Brain microvascular endothelial cell (primary cell): ENCODE data around the gene KCNG1.

ENCODE experiments used
- DNase-seq: peaks from one replicate; pipeline ENCODE4 v3.0.0-alpha.2; 2020
- H3K27ac ChIP-seq: fragments of 250-450 bp; sonication (Bioruptor Pico); 2 replicates; pipeline ENCODE4 v1.5.1; 2020; ENCODE audit warnings: mild to moderate bottlenecking, moderate library complexity
- H3K27me3 ChIP-seq: fragments of 250-450 bp; sonication (Bioruptor Pico); replicated peaks from 2 replicates; pipeline ENCODE4 v1.5.1; 2020; ENCODE audit warnings: mild to moderate bottlenecking
- H3K36me3 ChIP-seq: fragments of 250-450 bp; sonication (Bioruptor Pico); replicated peaks from 2 replicates; pipeline ENCODE4 v1.5.1; 2020; ENCODE audit warnings: mild to moderate bottlenecking
- H3K4me3 ChIP-seq: 2 replicates; pipeline ENCODE4 v1.5.1; 2011; ENCODE audit warnings: low read depth, mild to moderate bottlenecking, control low read depth, low read length, moderate library complexity
- in situ Hi-C: cut with HindIII; loops from 2 replicates; pipeline ENCODE4 v1.10.0; 2017; ENCODE audit warnings: low sequenced_read_pairs, low pct_ligation_motif_present
- TF ChIP-seq, protein P1 (sequence below): IDR thresholded peaks from 2 replicates; pipeline ENCODE4 v1.5.1; 2011; ENCODE audit warnings: low read depth, mild to moderate bottlenecking, moderate library complexity, low read length, control low read depth, inconsistent platforms; ENCODE audit errors: missing control alignments

KCNG1 gene

DNA sequence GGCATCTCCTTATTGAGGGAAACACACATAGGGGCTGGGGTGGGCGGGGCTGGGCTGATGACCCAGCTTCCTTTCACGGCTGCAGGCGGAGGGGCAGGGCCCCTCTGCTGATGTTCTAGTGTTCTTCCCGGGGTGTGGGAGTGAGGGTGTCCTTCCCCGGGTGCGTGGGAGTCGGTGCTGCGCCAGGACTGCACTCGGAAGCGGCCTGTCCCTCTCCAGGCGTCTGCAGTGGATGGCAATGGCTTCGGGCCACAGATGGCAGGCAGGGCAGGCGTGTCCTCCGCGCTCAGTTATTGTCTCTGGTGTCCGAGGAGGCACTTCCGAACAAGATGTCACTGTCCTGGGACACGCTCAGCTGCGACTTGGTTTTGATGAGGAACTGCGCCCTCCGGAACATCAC, 19.2 kb downstream of the KCNG1 start:
- Histone ChIP-seq H3K27ac (no peak overlapping the region), H3K4me3 (no peak overlapping the region), H3K36me3 (peaks cover 58% of the 10 kb centered on the region), H3K27me3 (no peaks in the 10 kb centered on the region)
- in situ Hi-C loops = no loop called here
- TF ChIP-seq, protein P1, sequence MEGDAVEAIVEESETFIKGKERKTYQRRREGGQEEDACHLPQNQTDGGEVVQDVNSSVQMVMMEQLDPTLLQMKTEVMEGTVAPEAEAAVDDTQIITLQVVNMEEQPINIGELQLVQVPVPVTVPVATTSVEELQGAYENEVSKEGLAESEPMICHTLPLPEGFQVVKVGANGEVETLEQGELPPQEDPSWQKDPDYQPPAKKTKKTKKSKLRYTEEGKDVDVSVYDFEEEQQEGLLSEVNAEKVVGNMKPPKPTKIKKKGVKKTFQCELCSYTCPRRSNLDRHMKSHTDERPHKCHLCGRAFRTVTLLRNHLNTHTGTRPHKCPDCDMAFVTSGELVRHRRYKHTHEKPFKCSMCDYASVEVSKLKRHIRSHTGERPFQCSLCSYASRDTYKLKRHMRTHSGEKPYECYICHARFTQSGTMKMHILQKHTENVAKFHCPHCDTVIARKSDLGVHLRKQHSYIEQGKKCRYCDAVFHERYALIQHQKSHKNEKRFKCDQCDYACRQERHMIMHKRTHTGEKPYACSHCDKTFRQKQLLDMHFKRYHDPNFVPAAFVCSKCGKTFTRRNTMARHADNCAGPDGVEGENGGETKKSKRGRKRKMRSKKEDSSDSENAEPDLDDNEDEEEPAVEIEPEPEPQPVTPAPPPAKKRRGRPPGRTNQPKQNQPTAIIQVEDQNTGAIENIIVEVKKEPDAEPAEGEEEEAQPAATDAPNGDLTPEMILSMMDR = no peak
- no peak for DNase-seq

DNA sequence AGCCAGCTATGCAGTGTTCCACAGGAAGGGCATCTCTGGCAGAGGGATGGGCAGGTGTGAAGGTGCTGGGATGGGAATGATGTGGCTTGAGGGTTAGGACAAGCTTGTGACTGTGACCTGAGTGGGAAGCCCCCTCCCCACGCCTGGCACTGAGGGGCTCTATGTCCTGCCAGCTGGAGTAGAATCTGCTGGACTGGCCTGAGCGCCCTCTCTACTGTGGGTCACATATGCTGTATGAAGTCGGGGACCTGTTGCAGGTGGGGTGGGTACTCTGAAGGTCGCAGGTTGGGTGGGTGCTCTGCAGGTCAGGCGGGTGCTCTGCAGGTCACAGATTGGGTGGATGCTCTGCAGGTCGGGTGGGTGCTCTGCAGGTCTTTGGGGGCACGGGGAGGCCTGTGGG, 20.3 kb downstream of the KCNG1 start:
- in situ Hi-C loops = no loop called here
- no peaks in the 10 kb centered on the region for H3K27me3 ChIP-seq
- H3K27ac ChIP-seq = no peak overlapping the region
- H3K4me3 ChIP-seq = no peak overlapping the region
- DNase-seq = no peak
- TF ChIP-seq, protein P1 = no peak
- H3K36me3 ChIP-seq = peaks cover 52% of the 10 kb centered on the region

DNA sequence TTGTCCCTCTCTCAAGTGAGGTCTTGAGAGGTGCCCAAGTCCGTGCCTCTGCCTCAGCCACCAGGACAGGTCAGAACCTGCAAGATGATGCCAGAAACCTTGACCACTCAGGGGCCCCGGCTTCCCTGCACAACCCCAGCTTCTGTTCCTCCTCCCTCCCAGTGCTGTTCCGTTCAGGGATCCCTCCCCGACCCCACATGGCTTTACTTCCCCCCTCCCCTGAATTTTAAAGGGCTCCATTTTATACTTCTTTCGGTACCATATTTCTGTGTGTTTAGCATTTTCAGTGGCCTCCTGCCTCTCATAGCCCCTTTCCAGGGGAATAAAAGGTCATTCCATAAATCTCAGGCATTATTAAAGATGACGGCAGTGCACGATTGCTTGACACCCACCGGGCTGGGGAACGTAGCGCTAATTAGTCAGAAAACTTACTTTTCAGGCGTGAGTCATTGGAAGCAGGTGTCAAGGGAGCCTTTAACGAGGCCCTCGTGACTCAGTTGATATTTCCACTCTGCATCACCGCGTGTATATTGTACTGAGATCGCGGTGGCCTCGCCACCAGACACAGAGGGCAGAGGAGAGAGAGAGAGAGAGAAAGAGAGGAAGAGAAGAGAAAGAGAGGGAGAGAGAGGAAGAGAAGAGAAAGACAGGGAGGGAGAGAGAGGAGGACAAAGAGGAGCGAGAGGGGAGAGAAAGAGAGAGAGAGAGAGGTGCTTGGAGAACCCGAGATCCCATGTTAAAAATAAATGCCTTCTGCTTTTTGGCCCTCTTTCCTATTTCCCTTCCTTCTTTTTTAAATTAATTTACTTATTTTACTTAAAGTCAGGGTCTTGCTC, 21.3 kb downstream of the KCNG1 start:
- in situ Hi-C loops = no loop called here
- DNase-seq = no peak
- TF ChIP-seq, protein P1 = no peak
- H3K36me3 ChIP-seq = peaks cover 47% of the 10 kb centered on the region
- no peaks in the 10 kb centered on the region for H3K27me3 ChIP-seq
- H3K27ac ChIP-seq = no peak overlapping the region
- no peak overlapping the region for H3K4me3 ChIP-seq

DNA sequence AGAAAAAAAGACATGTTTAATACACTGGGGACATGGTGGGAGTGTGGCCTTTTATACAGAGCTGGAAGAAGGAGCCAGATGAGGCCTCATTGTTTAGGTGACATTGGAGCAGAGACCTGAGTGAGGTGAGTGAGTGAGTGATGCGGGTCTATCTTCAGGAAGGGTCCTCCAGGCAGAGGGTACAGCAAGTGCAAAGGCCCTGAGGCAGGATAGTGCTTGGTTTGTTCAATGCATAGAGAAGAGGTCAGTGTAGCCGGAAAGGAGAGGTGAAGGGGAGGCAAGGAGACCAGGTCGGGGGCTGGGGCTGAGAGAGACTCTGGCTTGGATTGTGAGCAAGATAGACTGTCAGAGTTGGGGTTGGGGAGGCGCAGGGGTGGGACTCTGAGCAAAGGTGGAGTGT, 23.6 kb downstream of the KCNG1 start:
- H3K27ac ChIP-seq = no peak overlapping the region
- peaks cover 26% of the 10 kb centered on the region for H3K36me3 ChIP-seq
- TF ChIP-seq, protein P1 = no peak
- H3K27me3 ChIP-seq = no peaks in the 10 kb centered on the region
- H3K4me3 ChIP-seq = no peak overlapping the region
- in situ Hi-C loops = loop anchor here (25.0 kb wide), 1 partner anchor 313 kb away; no protein-coding TSS in a partner anchor
- DNase-seq = no peak

DNA sequence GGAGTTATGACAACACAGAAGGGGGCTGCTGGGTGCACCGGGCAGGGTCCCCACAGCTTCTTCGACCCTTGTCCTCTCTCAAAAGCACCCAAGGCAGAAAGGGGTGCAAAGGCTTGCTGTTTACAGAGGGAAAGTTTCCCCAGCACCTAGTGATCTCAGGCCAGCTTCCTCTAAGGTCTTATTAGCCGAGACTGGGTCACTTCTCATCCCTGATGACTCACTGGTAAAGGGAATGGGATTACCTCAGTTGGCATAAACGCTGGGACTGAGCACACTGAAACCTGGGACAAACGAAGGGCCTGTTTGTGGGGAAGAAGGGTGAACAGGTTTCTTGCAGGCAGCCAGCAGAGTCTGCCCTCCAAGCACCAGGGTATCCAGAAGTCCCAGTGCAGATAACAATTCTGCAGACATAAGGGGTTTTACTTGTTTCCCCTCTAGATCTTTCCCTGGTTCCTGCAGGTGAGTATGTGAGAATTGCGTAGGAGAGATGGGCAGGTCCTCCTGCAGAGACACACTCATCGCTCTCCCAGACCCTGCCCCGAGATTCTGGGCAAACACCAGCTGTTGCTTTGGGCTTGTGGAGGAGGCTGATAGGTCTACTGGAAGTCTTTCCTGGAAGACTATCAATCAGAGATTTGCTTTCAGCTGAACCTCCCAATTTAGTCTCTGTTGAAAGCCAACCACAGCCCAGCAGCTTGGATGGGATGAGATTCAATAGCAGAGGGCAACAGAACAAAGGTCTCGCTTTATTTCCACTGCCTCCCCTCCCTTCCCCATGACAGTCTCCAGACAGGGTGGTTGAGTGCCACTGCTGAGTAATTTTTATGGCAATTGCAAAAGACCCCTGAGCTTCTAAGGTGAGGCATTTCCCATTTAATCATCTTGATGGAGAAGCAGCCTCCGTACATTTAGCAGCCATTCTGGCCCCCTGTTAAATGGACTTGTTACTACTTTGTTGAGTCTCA, 25.7 kb downstream of the KCNG1 start:
- peaks cover 6% of the 10 kb centered on the region for H3K36me3 ChIP-seq
- DNase-seq = no peak

More for the DNA sequence above, 25.7 kb downstream of the KCNG1 start:
- in situ Hi-C loops = loop anchor here (25.0 kb wide), 1 partner anchor 315 kb away; no protein-coding TSS in a partner anchor
- TF ChIP-seq, protein P1 = no peak
- H3K27me3 ChIP-seq = no peaks in the 10 kb centered on the region
- no peak overlapping the region for H3K4me3 ChIP-seq
- no peak overlapping the region for H3K27ac ChIP-seq
